Sigmoid colon (tissue), 7 donors: ENCODE data around the gene DEDD. TPM values are rescaled to one million over a fixed set of nuclear protein-coding genes. Genes with fewer than 3 reads are reported as not detected.

ENCODE experiments used
- DNase-seq: peaks from one replicate; pipeline ENCODE4 v3.0.0-alpha.2; 2019
- H3K27ac ChIP-seq, 4 donors: fragments of 200-600 bp; sonication (generic); one replicate each; pipeline ENCODE4 v1.5.1; 2016 to 2019; ENCODE audit warnings: mild to moderate bottlenecking in 1 of 4
- H3K27me3 ChIP-seq, 3 donors: fragments of 200-600 bp; sonication (generic); one replicate each; pipeline ENCODE4 v1.5.1; 2019; ENCODE audit warnings: mild to moderate bottlenecking in 1 of 3
- H3K36me3 ChIP-seq, 4 donors: fragments of 200-600 bp; sonication (generic); one replicate each; pipeline ENCODE4 v1.5.1; 2016 to 2019
- H3K4me1 ChIP-seq, 4 donors: fragments of 200-600 bp; sonication (generic); one replicate each; pipeline ENCODE4 v1.5.1; 2017 to 2019
- H3K4me3 ChIP-seq, 4 donors: fragments of 200-600 bp; sonication (generic); one replicate each; pipeline ENCODE4 v1.5.1; 2017 to 2019; ENCODE audit warnings: mild to moderate bottlenecking in 2 of 4, moderate library complexity in 1 of 4
- H3K9me3 ChIP-seq, 4 donors: fragments of 200-600 bp in 3 of 4; sonication (generic) in 3 of 4; one replicate each; pipeline versions ENCODE4 v1.5.1 to v1.6.1; 2013 to 2019
- CTCF ChIP-seq, 4 experiments: fragments of 450-650 bp in 3 of 4; fragments of 200-600 bp in 1 of 4; IDR thresholded peaks; one replicate each; pipeline ENCODE4 v1.5.1; 2016 to 2019; ENCODE audit warnings: antibody characterized with exemption in 4 of 4, mild to moderate bottlenecking in 3 of 4, moderate library complexity in 2 of 4
- EP300 ChIP-seq, 4 donors: sonication (generic); formaldehyde crosslinking; IDR thresholded peaks; one replicate each; pipeline ENCODE4 v1.6.1; 2017; ENCODE audit warnings: antibody characterized with exemption in 4 of 4
- POLR2A ChIP-seq, 2 donors: fragments of 450-650 bp; IDR thresholded peaks; one replicate each; pipeline ENCODE4 v1.6.1; 2016; ENCODE audit warnings: antibody characterized with exemption in 2 of 2, mild to moderate bottlenecking in 2 of 2, moderate library complexity in 2 of 2
- POLR2AphosphoS5 ChIP-seq, 4 donors: sonication (generic); formaldehyde crosslinking; IDR thresholded peaks; one replicate each; pipeline ENCODE4 v1.6.1; 2017; ENCODE audit warnings: antibody characterized with exemption in 4 of 4
- WGBS, 2 donors: extraction: QIAGEN DNeasy Blood & Tissue Kit; methylation state at CpG; one replicate each; pipeline ENCODE4 v1.1.7; 2013; 5-methylcytosine and 5-hydroxymethylcytosine counted together
- intact Hi-C: fragments of 100-400 bp; cut with DNase I; formaldehyde crosslinking; loops from one replicate; pipeline ENCODE4 v1.15.1; 2023
- polyA plus RNA-seq, 3 donors: library from polyadenylated mRNA; stranded (reverse); fragments of 200-250 nt; gene quantifications; one replicate each; pipeline ENCODE4 v1.2.3, GENCODE V29; 2013
- total RNA-seq, 4 donors: library from RNA; depleted of rRNA; stranded (reverse); fragments of >200 nt; gene quantifications; one replicate each; pipeline ENCODE4 v1.1.0, GENCODE V29; 2016
- donor health status: healthy with polysubstance abuse.
- donor health status: Bipolar disorder and iron deficiency.
- donor health status: healthy.

Gene DEDD
- total and polyA plus RNA-seq, 7 donors = 24.0 to 34.2 (median 30.5) TPM

- Histone ChIP-seq H3K27me3 (no peaks in the 10 kb centered on the region), H3K4me1 (peaks cover 0 to 19% (median 15%) of the 10 kb centered on the region in 4 donors), H3K27ac (peak within 1 kb of the TSS; percentile 73 to 79 (median 78)), H3K4me3 (peak within 1 kb of the TSS; percentile 61 to 81 (median 76)), H3K9me3 (no peaks in the 10 kb centered on the region), H3K36me3 (peaks cover 0 to 23% (median 9%) of the 10 kb centered on the region in 4 donors)
- TF ChIP-seq POLR2AphosphoS5 (IDR thresholded peaks at IDR 0.05) (peak in 3 of 4 donors; percentile 34 to 53 (median 45)), EP300 (IDR thresholded peaks at IDR 0.05) (no peak), CTCF (IDR thresholded peaks at IDR 0.05) (no peak), POLR2A (IDR thresholded peaks at IDR 0.05) (no peak)
- intact Hi-C loops = loop anchor here (2.0 to 10.0 kb wide), 4 partner anchors 52 to 371 kb away; no protein-coding TSS in a partner anchor
- 3 to 7% methylated on average over 71 of the region's 71 CpGs for WGBS, 2 donors
- DNase-seq = peak; percentile 90
Observed at GRCh38 chr1:161098210-161099068, 34.0 kb downstream of the DEDD start, which contains the start of gene KLHDC9. KLHDC9 (plus strand) TSS chr1:161098361; CDS start chr1:161098536, 175 bp downstream.

GRCh38 chr1:161096530-161096929 is 35.9 kb downstream of the DEDD start:
- no peaks in the 10 kb centered on the region for H3K27me3 ChIP-seq
- H3K4me3 ChIP-seq = no peak overlapping the region
- peak; percentile 78 for DNase-seq
- peaks cover 0 to 19% (median 15%) of the 10 kb centered on the region in 4 donors for H3K4me1 ChIP-seq
- intact Hi-C loops = loop anchor here (5.0 to 10.0 kb wide), 3 partner anchors 99 to 369 kb away; no protein-coding TSS in a partner anchor
- TF ChIP-seq CTCF (IDR thresholded peaks at IDR 0.05) = no peak
- TF ChIP-seq POLR2A (IDR thresholded peaks at IDR 0.05) = no peak
- peak overlapping the region in 3 of 4 donors; percentile 73 to 78 (median 77) for H3K27ac ChIP-seq
- 45 to 58% methylated on average over 1 of the region's 1 CpG for WGBS, 2 donors
- H3K36me3 ChIP-seq = peaks cover 0 to 16% (median 4%) of the 10 kb centered on the region in 4 donors
- H3K9me3 ChIP-seq = no peaks in the 10 kb centered on the region

- intact Hi-C loops = loop anchor here (5.0 to 10.0 kb wide), 3 partner anchors 99 to 369 kb away; no protein-coding TSS in a partner anchor
- H3K4me1 ChIP-seq = peaks cover 0 to 19% (median 15%) of the 10 kb centered on the region in 4 donors
- no peak for DNase-seq
- 88 to 96% methylated on average over 2 of the region's 2 CpGs for WGBS, 2 donors
- TF ChIP-seq POLR2A (IDR thresholded peaks at IDR 0.05) = no peak
- TF ChIP-seq EP300 (IDR thresholded peaks at IDR 0.05) = no peak
- TF ChIP-seq POLR2AphosphoS5 (IDR thresholded peaks at IDR 0.05) = no peak
- TF ChIP-seq CTCF (IDR thresholded peaks at IDR 0.05) = no peak
- no peaks in the 10 kb centered on the region for H3K27me3 ChIP-seq
- H3K27ac ChIP-seq = no peak overlapping the region
- peaks cover 0 to 10% (median 1%) of the 10 kb centered on the region in 4 donors for H3K36me3 ChIP-seq
- no peak overlapping the region for H3K4me3 ChIP-seq
- H3K9me3 ChIP-seq = no peaks in the 10 kb centered on the region
Observed at GRCh38 chr1:161096015-161096414, 36.5 kb downstream of the DEDD start.

DNA sequence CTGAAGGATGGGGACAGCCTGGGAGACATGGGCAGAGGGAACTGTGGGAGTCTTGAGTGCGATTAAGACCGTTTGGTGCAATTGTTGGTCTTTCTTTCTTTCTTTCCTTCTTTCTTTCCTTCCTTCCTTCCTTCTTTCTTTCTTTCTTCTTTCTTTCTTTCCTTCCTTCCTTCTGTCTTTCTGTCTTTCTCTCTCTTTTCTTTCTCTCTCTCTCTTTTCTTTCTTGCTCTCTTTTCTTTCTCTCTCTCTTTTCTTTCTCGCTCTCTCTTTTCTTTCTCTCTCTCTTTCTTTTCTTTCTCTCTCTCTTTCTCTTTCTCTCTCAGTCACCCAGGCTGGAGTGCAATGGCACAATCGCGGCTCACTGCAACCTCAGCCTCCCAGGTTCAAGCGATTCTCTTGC is 37.2 kb downstream of the DEDD start:
- H3K4me3 ChIP-seq = no peak overlapping the region
- peaks cover 0 to 3% (median 0%) of the 10 kb centered on the region in 4 donors for H3K36me3 ChIP-seq
- no peaks in the 10 kb centered on the region for H3K27me3 ChIP-seq
- WGBS, 2 donors = 92 to 95% methylated on average over 6 of the region's 6 CpGs
- no peak overlapping the region for H3K27ac ChIP-seq
- TF ChIP-seq EP300 (IDR thresholded peaks at IDR 0.05) (no peak), POLR2AphosphoS5 (IDR thresholded peaks at IDR 0.05) (no peak), POLR2A (IDR thresholded peaks at IDR 0.05) (no peak), CTCF (IDR thresholded peaks at IDR 0.05) (no peak)
- intact Hi-C loops = loop anchor here (5.0 to 10.0 kb wide), 3 partner anchors 98 to 368 kb away; no protein-coding TSS in a partner anchor
- peaks cover 0 to 19% (median 15%) of the 10 kb centered on the region in 4 donors for H3K4me1 ChIP-seq
- no peaks in the 10 kb centered on the region for H3K9me3 ChIP-seq
- DNase-seq = no peak
